Keratinocyte (primary cell): ENCODE measurements around the gene DELE1. TPM values are rescaled to one million over a fixed set of nuclear protein-coding genes. Genes with fewer than 3 reads are reported as not detected.

Experiments used
- DNase-seq: peaks from one replicate; pipeline ENCODE4 v3.0.0-alpha.2; 2011; ENCODE audit warnings: low read depth, missing footprints, low spot score
- FAIRE-seq: peaks from 2 replicates; lab custom pipeline; 2011; peaks lifted over from hg19 to GRCh38; lab: Jason Lieb, UNC
- H2AFZ ChIP-seq: 2 replicates; pipeline ENCODE4 v1.6.0; 2012; ENCODE audit warnings: low read length, control low read depth, inconsistent platforms; ENCODE audit not compliant: control insufficient read depth
- H3K27ac ChIP-seq: 2 replicates; pipeline ENCODE4 v1.5.1; 2011; ENCODE audit warnings: low read length; ENCODE audit not compliant: control insufficient read depth, insufficient read depth
- H3K27me3 ChIP-seq: 3 replicates; pipeline ENCODE4 v1.6.0; 2011; ENCODE audit warnings: low read length; ENCODE audit not compliant: control insufficient read depth, insufficient read depth; ENCODE audit errors: extremely low read depth
- H3K36me3 ChIP-seq, 2 experiments: 2 replicates in 1 of 2; 3 replicates in 1 of 2; pipeline ENCODE4 v1.5.1; 2011; ENCODE audit warnings: low read length in 2 of 2, mild to moderate bottlenecking in 1 of 2; ENCODE audit not compliant: control insufficient read depth in 2 of 2, insufficient read depth in 2 of 2; ENCODE audit errors: extremely low read depth in 1 of 2
- H3K4me1 ChIP-seq: 3 replicates; pipeline ENCODE4 v1.5.1; 2011; ENCODE audit warnings: low read length; ENCODE audit not compliant: control insufficient read depth, insufficient read depth; ENCODE audit errors: extremely low read depth
- H3K4me2 ChIP-seq: 3 replicates; pipeline ENCODE4 v1.6.0; 2011; ENCODE audit warnings: low read depth, low read length; ENCODE audit not compliant: control insufficient read depth, insufficient read depth; ENCODE audit errors: extremely low read depth
- H3K4me3 ChIP-seq, 3 experiments: fragments of 200-600 bp in 1 of 3; sonication (generic) in 1 of 3; 2 replicates in 2 of 3; 3 replicates in 1 of 3; pipeline ENCODE4 v1.5.1; 2011 to 2016; ENCODE audit warnings: low read length in 3 of 3, mild to moderate bottlenecking in 3 of 3, control low read depth in 2 of 3, inconsistent platforms in 1 of 3, low read depth in 1 of 3, mixed read lengths in 1 of 3, mixed run types in 1 of 3, moderate library complexity in 1 of 3; ENCODE audit not compliant: control insufficient read depth in 2 of 3, insufficient read depth in 2 of 3; ENCODE audit errors: extremely low read depth in 1 of 3
- H3K79me2 ChIP-seq: 2 replicates; pipeline ENCODE4 v1.6.0; 2012; ENCODE audit warnings: low read length; ENCODE audit not compliant: control insufficient read depth, insufficient read depth
- H3K9ac ChIP-seq: 3 replicates; pipeline ENCODE4 v1.6.0; 2011; ENCODE audit warnings: low read length; ENCODE audit not compliant: control insufficient read depth, insufficient read depth; ENCODE audit errors: extremely low read depth
- H3K9me1 ChIP-seq: 3 replicates; pipeline ENCODE4 v1.6.0; 2011; ENCODE audit warnings: low read length; ENCODE audit not compliant: control insufficient read depth, insufficient read depth; ENCODE audit errors: extremely low read depth
- H3K9me3 ChIP-seq: 2 replicates; pipeline ENCODE4 v1.5.1; 2012; ENCODE audit warnings: low read depth, low read length; ENCODE audit not compliant: control insufficient read depth
- H4K20me1 ChIP-seq: 3 replicates; pipeline ENCODE4 v1.6.0; 2011; ENCODE audit warnings: low read length; ENCODE audit not compliant: control insufficient read depth, insufficient read depth; ENCODE audit errors: extremely low read depth
- EZH2 ChIP-seq: IDR thresholded peaks from one replicate; pipeline ENCODE4 v1.6.1; 2012; ENCODE audit warnings: inconsistent platforms, mild to moderate bottlenecking, low read length, moderate library complexity
- dilution Hi-C: fragments of 300-500 bp; cut with MboI; formaldehyde crosslinking; loops from one replicate; pipeline ENCODE4 v1.7.0; 2020; ENCODE audit warnings: low sequenced_read_pairs; ENCODE audit not compliant: extremely low pct_ligation_motif_present
- polyA plus RNA-seq, 5 experiments: library from polyadenylated mRNA; depleted of rRNA in 3 of 5; stranded (reverse) in 3 of 5; stranded (forward) in 1 of 5; unstranded in 1 of 5; fragments of >200 nt; gene quantifications; 1 replicate in 1 of 5; 2 replicates in 3 of 5; 3 replicates in 1 of 5; pipeline versions ENCODE4 v1.2.1 to v1.2.3, GENCODE V29; 2011 to 2012; ENCODE audit warnings: missing spikeins in 2 of 5, low read depth in 1 of 5, low replicate concordance in 1 of 5
- TF ChIP-seq, protein P1 (sequence below), 3 experiments: IDR thresholded peaks in 1 of 3; conservative IDR thresholded peaks in 1 of 3; optimal IDR thresholded peaks in 1 of 3; 2 replicates in 2 of 3; 3 replicates in 1 of 3; pipeline versions ENCODE3 to v1.5.1; 2011; ENCODE audit warnings: low read length in 3 of 3, mild to moderate bottlenecking in 3 of 3, moderate library complexity in 2 of 3, control low read depth in 1 of 3, inconsistent platforms in 1 of 3; ENCODE audit not compliant: insufficient read depth in 2 of 3; ENCODE audit errors: extremely low read depth in 1 of 3

The DELE1 gene
- polyA plus RNA-seq, 1 donor (not counting 4 experiments of a cell fraction or from before 2014, with no cell fraction given) = 37.5 TPM

DNA sequence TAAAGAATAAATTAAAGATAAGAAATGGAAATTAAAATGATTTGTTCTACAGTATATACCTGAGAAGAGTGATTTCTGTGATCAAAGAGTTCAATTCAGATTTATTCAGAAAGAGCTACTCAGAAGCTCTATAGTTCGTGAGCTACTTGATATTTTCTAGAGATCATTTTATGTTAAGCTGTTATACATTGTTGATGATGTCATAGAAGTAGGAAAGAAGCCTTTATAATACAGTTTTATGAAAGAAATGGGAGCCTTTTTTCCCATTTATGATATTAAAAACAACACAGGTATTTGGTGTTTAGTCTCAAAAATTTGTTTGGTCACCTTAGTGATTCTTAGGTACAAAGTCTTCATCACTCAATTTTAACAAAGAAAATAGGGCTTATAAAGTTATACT lies 66.0 kb downstream of the DELE1 start:
- Histone ChIP-seq H4K20me1 (no peaks in the 10 kb centered on the region), H3K27me3 (no peaks in the 10 kb centered on the region), H3K9me3 (no peaks in the 10 kb centered on the region), H3K4me2 (no peak overlapping the region), H3K9ac (no peak overlapping the region), H2AFZ (no peak overlapping the region), H3K9me1 (no peaks in the 10 kb centered on the region), H3K79me2 (no peaks in the 10 kb centered on the region), H3K27ac (no peak overlapping the region), H3K4me1 (peaks cover 2% of the 10 kb centered on the region), H3K4me3 (no peak overlapping the region), H3K36me3 (peaks cover 15 to 17% of the 10 kb centered on the region in 2 experiments)
- DNase-seq = no peak
- TF ChIP-seq, protein P1, sequence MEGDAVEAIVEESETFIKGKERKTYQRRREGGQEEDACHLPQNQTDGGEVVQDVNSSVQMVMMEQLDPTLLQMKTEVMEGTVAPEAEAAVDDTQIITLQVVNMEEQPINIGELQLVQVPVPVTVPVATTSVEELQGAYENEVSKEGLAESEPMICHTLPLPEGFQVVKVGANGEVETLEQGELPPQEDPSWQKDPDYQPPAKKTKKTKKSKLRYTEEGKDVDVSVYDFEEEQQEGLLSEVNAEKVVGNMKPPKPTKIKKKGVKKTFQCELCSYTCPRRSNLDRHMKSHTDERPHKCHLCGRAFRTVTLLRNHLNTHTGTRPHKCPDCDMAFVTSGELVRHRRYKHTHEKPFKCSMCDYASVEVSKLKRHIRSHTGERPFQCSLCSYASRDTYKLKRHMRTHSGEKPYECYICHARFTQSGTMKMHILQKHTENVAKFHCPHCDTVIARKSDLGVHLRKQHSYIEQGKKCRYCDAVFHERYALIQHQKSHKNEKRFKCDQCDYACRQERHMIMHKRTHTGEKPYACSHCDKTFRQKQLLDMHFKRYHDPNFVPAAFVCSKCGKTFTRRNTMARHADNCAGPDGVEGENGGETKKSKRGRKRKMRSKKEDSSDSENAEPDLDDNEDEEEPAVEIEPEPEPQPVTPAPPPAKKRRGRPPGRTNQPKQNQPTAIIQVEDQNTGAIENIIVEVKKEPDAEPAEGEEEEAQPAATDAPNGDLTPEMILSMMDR (optimal IDR thresholded peaks at IDR 0.05 in 1 of 3, IDR thresholded peaks at IDR 0.05 in 1 of 3, conservative IDR thresholded peaks at IDR 0.05 in 1 of 3; ENCODE audit: extremely low read depth in 1 of 3, insufficient read depth in 2 of 3, low read length in 3 of 3) = no peak
- no peak for TF ChIP-seq EZH2
- dilution Hi-C loops = no loop called here
- FAIRE-seq = no peak

Other genes with a start within 250 kb of the DELE1 start
- 1.3 to 2.4 TPM (median 1.3 TPM) in 3 replicates for gene ARAP3, start 241.6 kb upstream of the DELE1 start, polyA plus RNA-seq
- gene PCDH1, start 45.5 kb upstream of the DELE1 start, polyA plus RNA-seq = 10.0 to 19.9 TPM (median 14.2 TPM) in 3 replicates
- gene PCDH12, start 34.3 kb downstream of the DELE1 start, polyA plus RNA-seq = 0.01 to 0.03 TPM (median 0.01 TPM) in 3 replicates
- gene RNF14, start 45.2 kb downstream of the DELE1 start, polyA plus RNA-seq = 63.6 to 65.8 TPM (median 64.4 TPM) in 3 replicates
- 18.0 to 32.6 TPM (median 19.1 TPM) in 3 replicates for gene GNPDA1, start 89.2 kb downstream of the DELE1 start, polyA plus RNA-seq
- 21.6 to 38.2 TPM (median 26.0 TPM) in 3 replicates for gene NDFIP1, start 184.9 kb downstream of the DELE1 start, polyA plus RNA-seq